Posterior cingulate gyrus (tissue), 11 donors: ENCODE data around the gene RSPH3.
"Not testable (repeated sequence)": the region's sequence is repeated elsewhere in the genome, so short reads cannot be mapped to it uniquely, and the experiment has no call there.

Source experiments
- DNase-seq, 10 donors: peaks; one replicate each; pipeline versions ENCODE4 v3.0.0 to v3.0.0-alpha.2; 2020 to 2021; ENCODE audit warnings: mixed read lengths in 3 of 10
- intact Hi-C: fragments of 100-400 bp; cut with DNase I; formaldehyde crosslinking; loops from one replicate; pipeline ENCODE4 v1.15.1; 2023

The RSPH3 gene

DNA sequence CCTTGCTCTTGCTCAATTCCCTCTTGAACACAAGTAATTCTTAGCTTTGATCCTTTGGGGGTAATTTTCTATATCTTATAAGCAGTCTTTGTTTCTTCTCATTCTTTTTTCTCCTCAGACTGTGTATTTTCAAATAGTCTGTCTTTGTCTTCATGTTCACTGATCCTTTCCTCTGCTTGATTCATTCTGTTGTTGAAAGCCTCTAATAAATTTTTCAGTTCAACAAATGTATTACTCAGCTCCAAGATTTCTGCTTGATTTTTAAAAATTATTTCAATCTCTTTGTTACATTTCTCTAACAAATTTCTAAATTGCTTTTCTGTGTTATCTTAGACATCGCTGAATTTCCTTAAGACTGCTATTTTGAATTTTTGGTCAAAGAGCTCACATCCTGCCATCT lies 11.5 kb downstream of the RSPH3 start:
- intact Hi-C loops, result no loop called here
- DNase-seq, result no peak

DNA sequence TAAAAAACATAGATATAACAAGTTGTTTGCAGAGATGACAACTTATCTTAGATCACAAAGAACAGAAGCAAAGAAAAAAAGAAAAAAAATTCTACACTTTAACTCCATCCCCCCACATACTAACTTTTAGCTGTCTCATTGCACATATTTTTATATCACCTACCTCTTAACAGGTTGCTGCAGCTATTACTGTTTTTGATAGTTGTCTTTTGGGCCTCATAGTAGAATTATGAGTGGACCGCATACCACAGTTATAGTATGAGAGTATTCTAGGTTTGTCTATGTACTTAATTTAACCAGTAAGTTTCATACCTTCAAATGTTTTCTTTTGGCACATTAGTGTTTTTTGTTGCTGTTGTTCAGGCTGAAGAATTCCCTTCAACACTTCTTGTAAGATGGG lies 12.3 kb downstream of the RSPH3 start:
- intact Hi-C loops, result no loop called here
- DNase-seq, result no peak

DNA sequence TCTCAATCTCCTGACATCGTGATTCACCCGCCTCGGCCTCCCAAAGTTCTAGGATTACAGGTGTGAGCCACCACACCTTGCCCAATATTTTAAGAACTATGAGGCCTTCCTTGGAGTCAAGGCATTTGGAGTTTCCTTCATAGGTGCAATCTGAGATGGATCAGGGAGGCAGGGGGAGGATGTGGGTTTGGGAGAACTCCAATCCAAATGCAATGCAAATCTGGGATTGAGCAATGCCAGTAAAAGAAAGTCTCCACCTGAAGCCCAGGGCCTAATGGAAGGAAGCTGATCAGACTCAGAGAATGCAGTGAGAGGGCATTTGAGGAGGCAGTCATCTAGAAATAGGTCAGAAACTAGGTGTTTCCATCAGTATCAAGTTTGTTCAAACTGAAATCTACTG lies 21.2 kb downstream of the RSPH3 start:
- DNase-seq, result no peak
- intact Hi-C loops, result loop anchor here (10.0 kb wide), 1 partner anchor 154 kb away; no protein-coding TSS in a partner anchor

DNA sequence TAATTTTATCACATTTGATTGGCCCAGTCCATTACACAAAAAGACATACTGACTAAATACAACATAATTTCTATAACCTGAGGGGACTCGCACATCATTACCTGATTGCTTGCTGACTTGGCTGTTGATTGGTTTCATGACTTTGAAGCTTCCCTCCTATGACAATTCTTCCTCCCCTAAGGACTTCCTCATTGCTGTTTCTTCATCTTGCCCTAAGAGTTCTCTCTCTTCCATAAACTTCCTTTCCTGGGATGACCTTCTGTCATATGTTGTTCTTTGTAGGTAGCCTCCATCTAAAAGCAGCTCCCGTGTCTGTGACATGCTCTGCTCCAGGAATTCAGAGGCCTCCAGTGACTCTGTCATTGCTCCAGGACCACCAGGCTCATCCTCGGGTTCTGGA lies 22.6 kb downstream of the RSPH3 start:
- intact Hi-C loops, result loop anchor here (10.0 kb wide), 1 partner anchor 153 kb away; no protein-coding TSS in a partner anchor
- no peak for DNase-seq

DNA sequence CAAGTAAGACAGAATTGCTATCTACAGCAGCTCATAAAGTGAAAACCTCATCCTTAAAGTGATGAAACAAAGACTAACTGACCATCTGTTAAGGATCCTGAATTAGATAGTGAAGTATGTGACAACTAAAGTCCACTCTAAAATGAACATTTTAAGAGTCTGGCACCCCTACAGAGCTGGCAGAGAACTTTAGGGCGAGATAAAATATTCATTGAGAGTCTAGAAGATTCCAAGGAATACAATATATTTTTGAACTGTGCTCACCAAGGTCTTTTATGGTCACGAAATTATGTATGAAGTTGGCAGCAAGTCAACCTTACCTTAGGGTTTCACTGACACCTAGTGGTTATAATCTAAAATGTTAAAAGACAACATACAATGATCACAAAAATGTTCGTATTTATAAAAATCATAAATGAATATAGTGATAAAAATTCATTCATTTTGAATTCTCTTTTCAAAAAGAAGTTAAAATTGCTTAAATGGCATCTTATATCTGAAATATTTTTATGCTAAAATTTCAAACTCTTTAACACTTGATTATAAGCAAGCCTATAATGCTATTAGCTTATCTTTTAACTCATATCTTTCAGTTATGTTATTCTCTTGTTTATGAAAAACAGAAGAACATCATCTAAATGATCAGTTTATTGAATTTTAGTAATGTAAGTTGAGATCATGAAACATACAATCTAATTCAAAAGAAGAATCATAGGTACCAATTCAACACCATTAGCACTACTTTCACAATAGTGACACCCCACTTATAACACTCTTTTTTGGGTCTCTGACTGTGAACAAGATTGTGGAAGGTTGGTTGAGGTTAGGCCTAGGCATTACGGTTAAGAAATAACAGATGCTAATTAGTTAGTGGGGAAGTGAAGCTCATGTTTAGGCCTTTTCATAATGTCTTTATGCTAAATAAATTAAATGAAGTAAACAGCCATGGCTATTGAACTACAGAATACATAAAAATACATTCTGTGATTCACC lies 27.5 kb downstream of the RSPH3 start:
- no peak for DNase-seq
- intact Hi-C loops, result loop anchor here (1.0 to 10.0 kb wide), 2 partner anchors 148 to 268 kb away; no protein-coding TSS in a partner anchor

DNA sequence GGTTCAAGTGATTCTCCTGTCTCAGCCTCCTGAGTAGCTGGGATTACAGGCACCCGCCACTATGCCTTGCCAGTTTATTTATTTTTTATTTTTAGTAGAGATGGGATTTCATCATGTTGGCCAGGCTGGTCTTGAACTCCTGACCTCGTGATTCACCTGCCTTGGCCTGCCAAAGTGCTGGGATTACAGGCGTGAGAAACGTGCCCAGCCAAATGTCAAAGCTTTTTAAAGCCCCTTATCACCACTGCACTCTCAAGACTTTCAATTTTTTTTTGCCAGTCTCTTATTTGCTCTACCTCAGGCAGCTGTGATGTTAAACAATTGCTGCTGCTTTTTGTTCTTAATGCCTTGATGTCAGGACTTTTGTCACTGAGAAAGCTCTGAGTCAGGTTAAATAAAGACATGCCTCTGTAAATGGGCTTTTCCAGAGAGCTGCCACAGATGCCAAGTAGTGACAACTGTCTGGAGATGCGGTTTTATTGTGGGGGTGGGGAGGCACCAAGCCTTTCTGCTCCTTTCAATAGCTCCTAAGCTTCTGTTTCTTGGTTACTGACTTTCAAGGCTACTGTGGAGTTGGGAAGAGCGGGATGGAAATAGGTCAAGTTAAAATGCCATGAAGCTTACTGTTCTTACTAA lies 29.2 kb downstream of the RSPH3 start:
- intact Hi-C loops, result loop anchor here (10.0 kb wide), 1 partner anchor 146 kb away; no protein-coding TSS in a partner anchor
- no peak for DNase-seq

DNA sequence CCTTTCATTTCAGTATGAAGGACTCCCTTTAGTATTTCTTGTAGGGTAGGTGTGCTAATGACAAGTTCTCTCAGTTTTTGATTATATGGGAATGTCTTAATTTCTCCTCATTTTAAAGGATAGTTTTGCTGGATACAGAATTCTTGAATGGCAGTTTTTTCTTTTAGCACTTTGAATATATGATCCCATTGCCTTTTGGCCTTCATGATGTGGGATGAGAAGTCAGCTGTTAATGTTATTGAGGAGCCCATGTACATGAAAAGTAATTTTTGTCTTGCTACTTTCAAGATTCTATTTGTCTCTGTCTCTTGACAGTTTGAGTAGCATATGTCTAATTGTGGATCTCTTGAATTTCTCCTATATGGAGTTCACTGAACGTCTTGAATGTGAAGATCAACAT lies 30.9 kb downstream of the RSPH3 start:
- intact Hi-C loops, result no loop called here
- DNase-seq, result no peak

DNA sequence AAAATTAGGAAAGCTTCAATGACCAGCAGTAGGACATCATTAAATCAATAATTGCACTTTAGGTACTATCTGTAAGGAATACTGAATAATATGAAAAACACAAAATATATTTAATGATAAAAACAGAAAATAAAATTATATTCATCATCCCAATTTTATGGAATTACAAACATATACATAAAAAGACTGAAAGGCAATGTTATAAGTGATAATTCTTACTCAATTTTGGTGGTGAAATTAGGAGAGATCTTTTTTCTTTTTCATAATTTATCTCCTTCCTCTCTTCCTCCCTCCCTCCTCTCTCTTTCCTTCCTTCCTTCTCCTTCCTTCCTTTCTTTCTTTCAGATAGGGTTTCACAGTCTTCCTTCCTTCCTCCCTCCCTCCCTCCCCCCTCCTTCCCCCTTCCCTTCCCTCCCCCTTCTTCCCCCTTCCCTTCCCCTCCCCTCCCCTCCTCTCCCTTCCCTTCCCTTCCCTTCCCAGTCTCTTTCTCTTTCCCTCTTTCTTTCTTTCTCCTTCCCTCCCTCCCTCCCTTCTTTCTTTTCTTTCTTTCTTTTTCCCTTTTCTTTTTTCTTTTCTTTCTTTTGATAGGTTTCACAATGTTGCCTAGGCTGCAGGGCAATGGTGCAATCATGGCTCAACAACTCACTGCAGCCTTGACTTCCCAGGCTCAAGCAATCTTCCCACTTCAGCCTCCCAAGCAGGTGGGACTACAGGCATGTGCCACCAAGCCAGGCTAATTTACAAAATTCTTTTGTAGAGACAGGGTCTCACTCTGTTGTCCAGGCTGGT lies 36.8 kb downstream of the RSPH3 start:
- DNase-seq, result no peak
- intact Hi-C loops, result no loop called here

DNA sequence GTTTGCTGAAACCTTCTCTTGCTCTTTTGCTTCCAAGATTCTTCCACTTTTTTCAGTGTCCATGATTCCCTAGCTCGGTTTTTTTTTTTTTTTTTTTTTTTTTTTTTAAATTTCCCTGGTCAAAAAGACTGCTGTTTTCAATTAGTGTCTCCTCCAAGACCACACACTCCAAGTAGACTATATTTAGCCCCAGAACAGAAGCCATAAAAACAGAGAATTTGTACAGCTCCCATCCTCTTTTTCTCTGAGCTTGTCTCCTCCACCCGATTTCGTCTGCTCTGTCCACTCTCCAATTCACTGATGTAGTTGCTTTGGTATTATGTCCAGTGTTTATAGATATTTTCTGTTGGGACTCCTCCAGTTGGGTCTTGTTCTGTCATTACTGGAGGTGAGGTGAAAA lies 37.6 kb downstream of the RSPH3 start:
- intact Hi-C loops, result no loop called here
- no peak for DNase-seq

DNA sequence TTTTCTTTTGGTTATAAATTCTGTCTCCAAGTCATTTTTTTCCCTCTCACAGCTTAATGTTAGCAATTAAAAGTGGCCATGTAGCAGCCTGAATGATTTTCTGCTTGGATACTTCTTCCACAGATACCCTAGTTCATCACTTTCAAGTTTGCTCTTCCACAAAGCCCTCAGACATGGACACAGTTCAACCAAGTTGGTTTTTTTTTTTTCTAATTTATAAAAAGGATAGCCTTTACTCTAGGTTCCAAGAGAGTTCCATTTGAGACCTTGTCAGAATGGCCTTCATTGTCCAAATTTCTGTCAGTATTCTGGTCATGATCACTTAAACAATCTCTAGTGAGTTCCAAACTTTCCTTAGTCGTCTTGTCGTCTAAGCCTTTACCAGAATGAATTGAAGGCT lies 40.0 kb downstream of the RSPH3 start:
- no peak for DNase-seq
- intact Hi-C loops, result no loop called here

DNA sequence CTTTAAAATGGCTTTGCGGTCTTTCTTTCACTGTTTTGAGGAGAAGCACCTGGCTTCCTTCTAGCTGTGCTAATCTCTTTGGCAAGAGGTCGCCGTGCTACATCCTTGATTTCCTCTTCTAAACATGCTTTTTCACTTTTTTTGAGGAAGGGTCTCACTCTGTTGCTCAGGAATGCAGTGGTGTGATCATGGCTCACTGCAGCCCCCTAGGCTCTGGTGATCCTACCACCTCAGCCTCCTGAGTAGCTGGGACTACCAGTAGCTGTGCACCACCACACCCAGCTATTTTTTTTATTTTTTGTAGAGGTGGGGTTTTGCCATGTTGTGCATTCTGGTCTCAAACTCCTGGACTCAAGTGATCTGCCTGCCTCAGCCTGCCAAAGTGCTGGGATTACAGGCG lies 40.5 kb downstream of the RSPH3 start:
- no peak for DNase-seq
- intact Hi-C loops, result no loop called here

DNA sequence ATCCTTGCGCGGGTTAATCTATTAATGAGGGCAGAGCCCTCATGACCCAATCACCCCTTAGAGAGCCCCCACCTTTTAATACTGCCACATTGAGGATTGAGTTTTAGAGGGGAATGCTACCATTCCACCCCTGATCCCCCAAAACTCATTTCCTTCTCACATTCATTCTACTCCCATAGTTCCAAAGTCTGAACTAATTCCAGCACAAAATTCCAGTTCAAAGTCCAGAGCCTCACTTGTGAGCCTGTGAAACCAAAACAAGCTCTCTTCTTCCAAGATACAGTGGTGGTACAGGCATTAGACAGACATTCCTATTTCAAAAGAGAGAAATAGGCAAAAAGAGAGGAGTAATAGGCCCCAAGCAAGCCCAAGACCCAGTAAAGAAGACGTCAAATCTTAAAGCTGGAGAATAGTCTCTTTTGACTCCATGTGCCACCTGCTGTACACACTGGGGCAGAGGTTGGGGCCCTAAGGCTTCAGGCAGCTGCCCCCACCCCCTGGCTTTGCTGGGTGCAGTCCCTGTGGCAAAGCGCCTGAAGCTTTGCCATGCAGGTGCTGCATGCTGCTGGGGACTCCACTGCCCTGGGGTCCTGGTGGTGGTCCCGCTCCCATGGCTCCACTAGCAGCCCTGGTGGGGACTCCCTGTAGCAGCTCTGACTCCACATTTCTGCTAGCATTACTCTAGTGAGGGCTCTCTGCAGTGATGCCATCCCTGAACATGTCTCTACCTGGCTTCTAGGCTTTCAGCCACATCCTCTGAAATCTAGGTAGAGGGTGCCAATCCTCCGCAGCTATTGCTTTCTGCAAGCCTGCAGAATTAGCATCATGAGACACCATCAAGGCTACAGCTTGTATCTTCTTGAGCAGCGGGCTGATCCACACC lies 41.3 kb downstream of the RSPH3 start:
- DNase-seq, result no peak
- intact Hi-C loops, result no loop called here

DNA sequence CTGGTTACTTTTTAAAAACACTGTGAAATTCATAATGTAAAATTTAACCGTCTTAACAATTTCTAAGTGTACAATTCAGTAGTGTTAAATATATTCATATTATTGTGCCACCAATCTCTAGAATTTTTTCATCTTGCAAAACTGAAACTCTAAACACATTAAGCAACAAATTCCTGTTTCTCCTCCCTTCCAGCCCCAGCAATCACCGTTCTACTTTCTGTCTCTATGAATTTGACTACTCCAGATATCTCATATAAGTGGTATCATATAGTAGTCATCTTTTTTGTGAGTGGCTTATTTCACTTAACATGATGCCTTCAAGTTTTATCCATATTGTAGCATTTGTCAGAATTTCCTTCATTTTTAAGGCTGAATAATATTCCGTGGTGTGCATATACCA lies 44.7 kb downstream of the RSPH3 start:
- intact Hi-C loops, result no loop called here
- no peak for DNase-seq

DNA sequence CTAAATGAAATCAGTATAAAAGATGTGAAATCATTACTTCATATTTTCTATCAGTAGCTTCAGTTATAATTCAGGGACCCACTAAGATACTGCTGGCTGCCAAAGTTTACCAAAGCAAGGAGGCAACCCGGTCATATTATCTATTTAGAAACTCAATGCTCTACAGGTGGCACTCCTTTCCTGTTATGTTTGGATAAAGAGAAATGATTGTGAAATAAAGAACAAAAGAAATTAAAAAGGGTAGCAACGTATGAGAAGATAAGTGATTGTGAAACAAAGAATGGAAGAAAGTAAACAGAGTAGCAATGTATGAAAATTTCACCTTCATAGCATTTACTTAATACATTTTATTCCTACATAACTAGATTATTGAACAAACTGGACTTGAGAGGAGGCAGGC lies 45.2 kb downstream of the RSPH3 start:
- DNase-seq, result no peak
- intact Hi-C loops, result no loop called here

DNA sequence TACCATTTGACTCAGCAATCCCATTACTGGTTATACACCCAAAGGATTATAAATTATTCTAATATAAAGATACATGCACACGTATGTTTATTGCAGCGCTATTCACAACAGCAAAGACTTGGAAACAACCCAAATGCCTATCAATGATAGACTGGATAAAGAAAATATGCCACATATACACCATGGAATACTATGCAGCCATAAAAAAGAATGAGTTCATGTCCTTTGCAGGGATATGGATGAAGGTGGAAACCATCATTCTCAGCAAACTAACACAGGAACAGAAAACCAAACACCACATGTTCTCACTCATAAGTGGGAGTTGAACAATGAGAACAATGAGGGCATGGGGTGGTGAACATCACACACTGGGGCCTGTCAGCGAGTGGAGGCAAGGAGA lies 48.0 kb downstream of the RSPH3 start:
- intact Hi-C loops, result not testable (repeated sequence)

DNA sequence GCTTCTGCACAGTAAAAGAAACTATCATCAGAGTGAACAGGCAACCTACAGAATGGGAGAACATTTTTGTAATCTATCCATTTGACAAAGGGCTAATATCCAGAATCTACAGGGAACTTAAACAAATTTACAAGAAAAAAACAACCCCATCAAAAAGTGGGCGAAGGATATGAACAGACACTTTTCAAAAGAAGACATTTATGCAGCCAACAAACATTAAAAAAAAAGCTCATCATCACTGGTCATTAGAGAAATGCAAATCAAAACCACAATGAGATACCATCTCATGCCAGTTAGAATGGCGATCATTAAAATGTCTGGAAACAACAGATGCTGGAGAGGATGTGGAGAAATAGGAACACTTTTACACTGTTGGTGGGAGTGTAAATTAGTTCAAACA lies 48.4 kb downstream of the RSPH3 start:
- DNase-seq, intact Hi-C loops: not testable (repeated sequence)

More for the DNA sequence above, 48.0 kb downstream of the RSPH3 start:
- not testable (repeated sequence) for DNase-seq

DNA sequence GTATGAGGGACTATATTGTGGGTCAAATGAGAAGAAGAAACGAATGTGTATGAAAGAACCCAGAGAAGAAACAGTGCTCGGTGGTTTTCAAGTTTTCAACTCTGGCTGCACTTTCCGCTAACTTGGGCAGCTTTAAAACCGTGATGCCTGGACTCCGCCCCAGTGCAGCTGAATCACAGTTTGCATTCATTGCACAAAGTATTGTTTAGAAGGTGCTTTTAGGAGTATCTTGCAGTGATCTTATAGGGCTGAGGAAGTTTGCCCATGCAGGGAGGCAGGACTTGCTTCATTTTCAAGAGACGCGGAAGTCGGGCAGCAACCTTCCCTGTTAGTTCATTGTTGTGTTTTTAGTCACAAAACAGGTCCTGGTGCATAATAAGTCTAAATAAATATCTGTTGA lies 52.7 kb downstream of the RSPH3 start:
- no peak for DNase-seq

DNA sequence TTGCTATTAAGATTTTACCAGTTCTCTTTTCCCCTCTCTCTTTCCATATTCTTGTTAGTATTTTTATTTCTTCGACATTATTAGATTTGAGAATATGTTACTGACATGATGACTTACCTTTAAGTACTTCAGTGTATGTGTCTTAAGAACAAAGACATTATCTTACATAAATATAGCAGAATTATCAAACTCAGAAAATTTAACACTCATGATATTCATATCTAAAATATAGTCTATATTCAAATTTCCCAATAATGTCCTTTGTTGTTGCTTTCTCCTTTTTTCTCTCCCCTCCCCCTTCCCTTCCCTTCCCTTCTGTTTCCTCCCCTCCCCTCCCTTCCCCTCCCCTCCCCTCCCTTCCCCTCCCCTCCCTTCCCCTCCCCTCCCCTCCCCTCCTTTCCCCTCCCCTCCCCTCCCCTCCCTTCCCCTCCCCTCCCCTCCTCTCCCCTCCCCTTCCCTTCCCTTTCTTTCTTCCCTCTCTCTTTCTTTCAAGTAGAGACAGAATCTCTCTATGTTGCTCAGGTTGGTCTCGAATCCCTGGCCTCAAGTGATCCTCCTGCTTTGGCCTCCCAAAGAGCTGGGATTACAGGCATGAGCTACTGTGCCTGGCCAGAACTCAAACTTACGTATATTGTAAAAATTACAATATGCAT lies 56.5 kb downstream of the RSPH3 start:
- DNase-seq, result no peak
- intact Hi-C loops, result no loop called here

More for the DNA sequence above, 52.7 kb downstream of the RSPH3 start:
- intact Hi-C loops, result no loop called here

DNA sequence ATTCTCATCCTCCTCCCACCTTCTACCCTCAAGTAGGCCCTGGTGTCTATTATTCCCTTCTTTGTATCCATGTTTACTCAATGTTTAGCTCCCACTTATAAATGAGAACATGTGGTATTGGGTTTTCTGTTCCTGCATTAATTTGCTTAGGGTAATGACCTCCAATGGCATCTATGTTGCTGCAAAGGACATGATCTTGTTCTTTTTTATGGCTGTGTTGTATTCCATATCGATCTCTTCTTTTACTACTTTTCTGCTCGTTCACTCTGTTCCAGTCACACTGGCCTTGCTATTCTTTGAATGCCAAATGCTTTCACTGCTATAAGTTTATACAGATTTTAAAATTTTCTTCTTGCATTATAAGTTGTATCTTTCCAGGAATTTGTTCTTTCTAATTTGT lies 57.7 kb downstream of the RSPH3 start:
- intact Hi-C loops, result no loop called here
- no peak for DNase-seq
